22Rv1 (cell line): ENCODE results near the gene MARCHF3.
"Not testable (repeated sequence)": the region's sequence is repeated elsewhere in the genome, so short reads cannot be mapped to it uniquely, and the experiment has no call there.

Experiments
- H3K27ac ChIP-seq: fragments of 450-650 bp; 2 replicates; pipeline ENCODE4 v1.5.1; 2017
- CTCF ChIP-seq: fragments of 450-650 bp; IDR thresholded peaks from 2 replicates; pipeline ENCODE4 v1.5.1; 2017; ENCODE audit warnings: mild to moderate bottlenecking
- ZFX ChIP-seq: fragments of 450-650 bp; IDR thresholded peaks from 2 replicates; pipeline ENCODE4 v1.6.1; 2017; ENCODE audit warnings: antibody characterized with exemption, borderline replicate concordance

The MARCHF3 gene

GRCh38 chr5:127029581-127030258 lies 638 bp downstream of the MARCHF3 start:
- peak overlapping the region; percentile 79 for H3K27ac ChIP-seq
- TF ChIP-seq CTCF = peak; percentile 56
- no peak for TF ChIP-seq ZFX

- H3K27ac ChIP-seq = no peak overlapping the region
- TF ChIP-seq ZFX (no peak), CTCF (no peak)
Observed at GRCh38 chr5:127028822-127029457, 1.4 kb downstream of the MARCHF3 start.

GRCh38 chr5:127027539-127027938 lies 2.8 kb downstream of the MARCHF3 start:
- no peak for TF ChIP-seq ZFX

GRCh38 chr5:127026166-127026565 lies 4.2 kb downstream of the MARCHF3 start:
- no peak overlapping the region for H3K27ac ChIP-seq
- TF ChIP-seq CTCF (no peak), ZFX (no peak)

More at GRCh38 chr5:127027539-127027938, 2.8 kb downstream of the MARCHF3 start:
- no peak overlapping the region for H3K27ac ChIP-seq

- TF ChIP-seq CTCF (no peak), ZFX (no peak)
- H3K27ac ChIP-seq = no peak overlapping the region
Observed at GRCh38 chr5:127025467-127025866, 4.9 kb downstream of the MARCHF3 start.

GRCh38 chr5:127024821-127025220 lies 5.5 kb downstream of the MARCHF3 start:
- TF ChIP-seq CTCF (no peak), ZFX (no peak)
- H3K27ac ChIP-seq = no peak overlapping the region

- not testable (repeated sequence) for H3K27ac ChIP-seq
Observed at GRCh38 chr5:127023552-127024191, 6.7 kb downstream of the MARCHF3 start.

GRCh38 chr5:127022846-127023245 lies 7.5 kb downstream of the MARCHF3 start:
- H3K27ac ChIP-seq = no peak overlapping the region
- TF ChIP-seq CTCF = no peak
- no peak for TF ChIP-seq ZFX
